ENCODE measurements around the gene PRR35.

PRR35 gene

DNA sequence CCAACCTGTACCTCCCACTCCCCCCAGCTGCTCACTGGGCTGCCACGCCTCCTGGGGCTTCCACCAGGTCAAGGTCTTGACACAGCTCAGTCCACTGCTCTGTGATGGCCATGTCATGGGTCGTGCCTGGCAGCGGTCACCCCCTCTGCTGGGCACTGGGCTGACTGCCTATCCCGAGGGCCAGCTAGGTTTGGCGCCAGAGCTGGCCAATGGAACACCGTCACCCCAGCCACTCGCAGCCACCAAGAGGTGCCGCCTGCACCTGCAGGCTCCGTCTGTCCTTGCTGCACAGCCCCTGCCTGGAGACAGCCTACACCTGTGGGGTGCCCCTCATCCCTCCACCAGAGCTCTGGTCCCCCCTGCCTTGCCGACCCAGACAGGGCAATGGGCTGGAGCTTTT lies 25.2 kb downstream of the PRR35 start:
- TF ChIP-seq, protein P1, sequence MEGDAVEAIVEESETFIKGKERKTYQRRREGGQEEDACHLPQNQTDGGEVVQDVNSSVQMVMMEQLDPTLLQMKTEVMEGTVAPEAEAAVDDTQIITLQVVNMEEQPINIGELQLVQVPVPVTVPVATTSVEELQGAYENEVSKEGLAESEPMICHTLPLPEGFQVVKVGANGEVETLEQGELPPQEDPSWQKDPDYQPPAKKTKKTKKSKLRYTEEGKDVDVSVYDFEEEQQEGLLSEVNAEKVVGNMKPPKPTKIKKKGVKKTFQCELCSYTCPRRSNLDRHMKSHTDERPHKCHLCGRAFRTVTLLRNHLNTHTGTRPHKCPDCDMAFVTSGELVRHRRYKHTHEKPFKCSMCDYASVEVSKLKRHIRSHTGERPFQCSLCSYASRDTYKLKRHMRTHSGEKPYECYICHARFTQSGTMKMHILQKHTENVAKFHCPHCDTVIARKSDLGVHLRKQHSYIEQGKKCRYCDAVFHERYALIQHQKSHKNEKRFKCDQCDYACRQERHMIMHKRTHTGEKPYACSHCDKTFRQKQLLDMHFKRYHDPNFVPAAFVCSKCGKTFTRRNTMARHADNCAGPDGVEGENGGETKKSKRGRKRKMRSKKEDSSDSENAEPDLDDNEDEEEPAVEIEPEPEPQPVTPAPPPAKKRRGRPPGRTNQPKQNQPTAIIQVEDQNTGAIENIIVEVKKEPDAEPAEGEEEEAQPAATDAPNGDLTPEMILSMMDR (IDR thresholded peaks at IDR 0.05; ENCODE audit: borderline replicate concordance, insufficient read depth, low read depth, low read length) = no peak
- H3K4me3 ChIP-seq (ENCODE audit: low read depth, low read length) = no peak overlapping the region

- no peak overlapping the region for H3K4me3 ChIP-seq (ENCODE audit: low read depth, low read length)
- TF ChIP-seq, protein P1 (IDR thresholded peaks at IDR 0.05; ENCODE audit: borderline replicate concordance, insufficient read depth, low read depth, low read length) = no peak
These were observed 26.0 kb downstream of the PRR35 start for GRCh38 chr16:586047-586644.

GRCh38 chr16:586645-587590 lies 26.7 kb downstream of the PRR35 start:
- TF ChIP-seq, protein P1 (IDR thresholded peaks at IDR 0.05; ENCODE audit: borderline replicate concordance, insufficient read depth, low read depth, low read length) = no peak
- H3K4me3 ChIP-seq (ENCODE audit: low read depth, low read length) = no peak overlapping the region

- TF ChIP-seq, protein P1 (IDR thresholded peaks at IDR 0.05; ENCODE audit: borderline replicate concordance, insufficient read depth, low read depth, low read length) = no peak
- H3K4me3 ChIP-seq (ENCODE audit: low read depth, low read length) = peak overlapping the region; percentile 68
These were observed 28.4 kb downstream of the PRR35 start for GRCh38 chr16:588639-588888.

GRCh38 chr16:588889-589657 lies 28.9 kb downstream of the PRR35 start:
- H3K4me3 ChIP-seq (ENCODE audit: low read depth, low read length) = peak overlapping the region; percentile 68

GRCh38 chr16:589658-590187 lies 29.5 kb downstream of the PRR35 start, which contains the start of gene RAB40C:
Gene RAB40C, plus strand, starts transcription at chr16:590066. Its CDS starts 226 bp downstream, at chr16:590292.
- H3K4me3 ChIP-seq (ENCODE audit: low read depth, low read length) = peak within 1 kb of the TSS; percentile 79
- TF ChIP-seq, protein P1 (IDR thresholded peaks at IDR 0.05; ENCODE audit: borderline replicate concordance, insufficient read depth, low read depth, low read length) = no peak

More at GRCh38 chr16:588889-589657, 28.9 kb downstream of the PRR35 start:
- TF ChIP-seq, protein P1 (IDR thresholded peaks at IDR 0.05; ENCODE audit: borderline replicate concordance, insufficient read depth, low read depth, low read length) = no peak

Data from GM12875 (cell line).